ENCODE results near the gene AMOTL2.

DNA sequence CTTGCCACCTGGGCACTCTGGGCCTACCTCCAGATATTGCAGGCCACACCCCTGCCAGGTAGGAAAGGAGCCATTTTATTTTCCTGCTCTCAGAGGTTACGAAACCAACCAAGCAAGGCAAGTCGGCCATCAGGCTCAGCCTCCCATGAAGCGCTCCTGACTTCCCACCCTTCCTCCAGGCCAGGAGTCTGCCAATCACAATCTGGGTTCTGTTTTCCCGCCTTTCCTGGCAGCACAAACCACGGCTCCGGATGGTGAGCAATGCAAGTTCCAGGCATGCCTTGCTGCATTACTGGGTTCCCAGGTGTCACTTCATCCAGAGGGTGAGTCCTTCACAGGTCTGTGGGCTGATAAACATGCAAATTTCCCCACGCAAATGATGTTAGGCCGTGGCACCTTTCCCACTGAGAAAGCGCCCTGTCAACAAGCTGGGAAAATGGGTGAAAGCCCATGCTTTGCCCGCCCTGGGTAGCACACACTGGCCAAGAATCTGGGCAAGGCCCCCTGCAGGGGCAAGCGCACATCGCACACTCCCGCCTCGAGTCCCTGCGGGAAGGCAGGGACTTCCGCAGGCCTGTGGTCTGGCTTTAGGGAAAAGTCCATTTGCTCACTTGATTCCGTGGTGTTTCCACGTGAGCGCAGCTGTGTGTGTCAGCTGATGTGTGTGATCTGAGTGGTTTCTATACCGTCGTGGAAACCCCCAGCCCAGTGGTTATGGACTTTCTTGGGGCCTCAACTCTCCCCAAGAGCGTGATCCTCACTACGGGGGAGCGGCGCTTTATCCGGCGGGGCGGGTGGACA is 62.0 kb downstream of the AMOTL2 start:
- no peak for TF ChIP-seq EZH2 (IDR thresholded peaks at IDR 0.05; ENCODE audit: insufficient read depth, poor library complexity, severe bottlenecking)
- TF ChIP-seq EZH2phosphoT487 (IDR thresholded peaks at IDR 0.05; ENCODE audit: insufficient read depth, low read depth) = no peak
